GM13976 (cell line): ENCODE data around the gene GTSE1.

Source experiments
- DNase-seq: peaks from one replicate; pipeline ENCODE4 v3.0.0; 2012; ENCODE audit warnings: low spot score
- in situ Hi-C: fragments of 300-500 bp; cut with MboI; formaldehyde crosslinking; loops from one replicate; pipeline ENCODE4 v1.12.0; 2022; ENCODE audit warnings: low sequenced_read_pairs, mixed read lengths, inconsistent platforms; ENCODE audit not compliant: unreplicated experiment
- TF ChIP-seq, protein P1 (sequence below): IDR thresholded peaks from 2 replicates; pipeline ENCODE4 v1.5.1; 2012; ENCODE audit warnings: borderline replicate concordance, mild to moderate bottlenecking; ENCODE audit not compliant: insufficient read depth; ENCODE audit errors: extremely low read depth, missing control alignments, control extremely low read depth

Gene GTSE1

DNA sequence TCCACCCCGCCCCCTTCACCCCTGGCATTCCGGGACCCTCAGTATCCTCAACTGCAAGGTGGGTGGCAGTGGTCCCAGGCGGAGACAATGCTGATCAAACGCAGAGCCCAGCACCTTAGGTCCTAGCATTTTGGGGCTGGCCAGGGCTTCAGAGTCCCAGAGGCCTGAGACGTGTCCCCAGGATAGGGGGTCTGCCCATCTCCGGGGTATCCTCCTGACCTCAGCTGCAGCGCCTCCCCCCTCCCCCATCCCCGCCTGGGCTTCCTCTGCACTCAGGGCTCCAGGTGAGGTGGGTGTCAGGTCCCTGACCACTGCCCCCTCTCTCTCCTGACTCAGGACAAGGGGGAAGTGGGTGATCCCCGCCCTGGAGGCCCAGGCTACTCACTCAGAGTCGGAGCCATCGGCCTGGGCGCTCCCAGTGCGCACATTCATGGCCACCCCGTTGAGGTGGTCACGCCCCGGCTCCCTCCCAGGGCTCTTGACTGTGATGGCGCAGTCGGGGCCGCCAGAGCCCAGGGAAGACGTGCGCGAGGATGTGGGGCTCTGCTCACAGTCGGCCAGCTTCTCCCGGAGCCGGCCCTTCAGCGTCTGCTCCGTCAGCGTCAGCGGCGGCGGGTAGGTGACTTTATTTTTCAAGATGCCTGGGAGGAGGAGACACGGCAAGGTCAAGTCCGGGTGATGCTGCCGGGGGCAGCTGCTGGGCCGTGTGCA, 67.1 kb downstream of the GTSE1 start:
- no peak for DNase-seq
- TF ChIP-seq, protein P1, sequence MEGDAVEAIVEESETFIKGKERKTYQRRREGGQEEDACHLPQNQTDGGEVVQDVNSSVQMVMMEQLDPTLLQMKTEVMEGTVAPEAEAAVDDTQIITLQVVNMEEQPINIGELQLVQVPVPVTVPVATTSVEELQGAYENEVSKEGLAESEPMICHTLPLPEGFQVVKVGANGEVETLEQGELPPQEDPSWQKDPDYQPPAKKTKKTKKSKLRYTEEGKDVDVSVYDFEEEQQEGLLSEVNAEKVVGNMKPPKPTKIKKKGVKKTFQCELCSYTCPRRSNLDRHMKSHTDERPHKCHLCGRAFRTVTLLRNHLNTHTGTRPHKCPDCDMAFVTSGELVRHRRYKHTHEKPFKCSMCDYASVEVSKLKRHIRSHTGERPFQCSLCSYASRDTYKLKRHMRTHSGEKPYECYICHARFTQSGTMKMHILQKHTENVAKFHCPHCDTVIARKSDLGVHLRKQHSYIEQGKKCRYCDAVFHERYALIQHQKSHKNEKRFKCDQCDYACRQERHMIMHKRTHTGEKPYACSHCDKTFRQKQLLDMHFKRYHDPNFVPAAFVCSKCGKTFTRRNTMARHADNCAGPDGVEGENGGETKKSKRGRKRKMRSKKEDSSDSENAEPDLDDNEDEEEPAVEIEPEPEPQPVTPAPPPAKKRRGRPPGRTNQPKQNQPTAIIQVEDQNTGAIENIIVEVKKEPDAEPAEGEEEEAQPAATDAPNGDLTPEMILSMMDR: no peak
- in situ Hi-C loops: no loop called here

DNA sequence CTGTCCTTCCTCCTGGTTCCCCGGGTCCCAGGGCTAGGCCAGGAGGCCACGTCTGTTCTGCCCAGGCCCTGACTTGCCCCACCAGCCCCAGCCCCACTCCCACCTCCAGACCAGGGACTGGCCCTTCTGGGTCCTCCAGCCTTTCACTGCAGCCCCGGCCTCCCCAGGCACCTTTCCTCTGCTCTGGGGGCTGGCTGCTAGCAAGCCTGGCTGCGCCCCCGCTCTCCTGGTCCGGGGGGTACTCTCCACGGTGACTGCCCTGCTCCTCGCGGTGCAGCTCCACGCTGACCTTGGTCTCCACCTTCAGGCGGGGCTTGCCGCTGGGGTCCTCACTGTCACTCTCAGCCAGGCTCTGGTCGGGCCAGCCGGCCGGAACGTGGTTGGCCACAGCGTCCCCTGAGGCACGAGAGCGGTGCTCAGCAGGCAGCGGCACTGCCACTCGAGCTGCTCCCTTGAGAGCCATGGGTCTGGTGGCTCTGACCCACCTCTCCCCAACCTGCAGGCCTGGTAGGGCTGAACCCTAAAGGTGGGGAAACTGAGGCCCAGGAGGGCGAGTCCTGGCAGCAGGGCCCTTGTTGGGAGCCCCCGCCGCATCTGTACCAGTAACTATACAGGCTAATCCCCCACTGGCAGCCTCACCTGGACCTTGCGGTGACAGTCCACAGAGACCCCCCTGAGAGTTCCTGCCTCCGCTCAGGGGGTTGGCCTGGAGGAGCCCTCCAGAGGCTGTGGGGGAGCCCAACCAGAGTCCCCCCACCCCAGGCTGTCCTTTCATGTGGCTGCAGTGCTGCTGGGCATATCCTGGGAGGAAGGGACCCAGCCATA, 67.9 kb downstream of the GTSE1 start:
- TF ChIP-seq, protein P1: no peak
- in situ Hi-C loops: no loop called here
- no peak for DNase-seq

DNA sequence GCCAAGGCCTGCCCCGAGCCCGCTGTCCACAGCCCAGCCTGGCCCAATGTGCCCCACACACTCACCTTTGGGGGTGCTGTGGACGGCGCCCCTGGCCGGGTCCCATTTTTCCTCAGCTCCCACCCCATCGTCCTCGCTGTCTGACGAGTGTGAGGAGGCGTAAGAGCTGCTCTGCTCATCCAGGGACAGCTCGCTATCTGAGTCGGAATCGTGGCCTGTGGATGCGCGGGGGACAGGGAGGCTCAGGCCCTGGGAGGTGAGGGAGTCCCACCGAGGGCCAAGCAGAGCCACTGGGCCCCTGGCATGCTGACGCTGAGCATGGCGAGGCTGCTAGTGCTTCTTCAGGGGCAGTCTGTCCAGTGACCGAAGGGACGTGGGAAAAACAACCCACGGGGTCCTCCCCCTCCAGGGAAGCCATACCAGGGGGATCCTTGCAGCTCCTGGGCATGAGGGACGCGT, 68.5 kb downstream of the GTSE1 start:
- TF ChIP-seq, protein P1: no peak
- in situ Hi-C loops: no loop called here
- no peak for DNase-seq

DNA sequence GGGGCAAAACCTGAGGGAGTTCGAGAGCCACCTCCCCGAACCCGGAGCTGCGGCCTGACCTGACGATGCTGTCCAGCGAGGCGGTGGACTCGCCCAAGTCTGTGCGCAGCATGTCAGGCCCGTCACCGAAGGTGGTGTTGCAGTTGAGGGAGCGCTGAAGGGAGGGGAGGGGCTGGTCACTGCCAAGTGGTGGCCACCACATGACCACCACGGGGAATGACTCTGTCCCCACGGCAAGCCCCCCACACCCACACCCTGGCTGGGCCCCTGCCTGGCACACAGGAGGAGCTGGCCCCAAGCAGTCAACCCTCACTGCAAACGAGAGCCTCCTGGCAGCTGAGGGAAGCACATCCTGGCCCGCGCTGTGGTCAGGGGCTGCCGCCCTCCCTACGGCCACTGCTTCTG, 69.7 kb downstream of the GTSE1 start:
- no peak for DNase-seq
- TF ChIP-seq, protein P1: no peak
- in situ Hi-C loops: no loop called here

DNA sequence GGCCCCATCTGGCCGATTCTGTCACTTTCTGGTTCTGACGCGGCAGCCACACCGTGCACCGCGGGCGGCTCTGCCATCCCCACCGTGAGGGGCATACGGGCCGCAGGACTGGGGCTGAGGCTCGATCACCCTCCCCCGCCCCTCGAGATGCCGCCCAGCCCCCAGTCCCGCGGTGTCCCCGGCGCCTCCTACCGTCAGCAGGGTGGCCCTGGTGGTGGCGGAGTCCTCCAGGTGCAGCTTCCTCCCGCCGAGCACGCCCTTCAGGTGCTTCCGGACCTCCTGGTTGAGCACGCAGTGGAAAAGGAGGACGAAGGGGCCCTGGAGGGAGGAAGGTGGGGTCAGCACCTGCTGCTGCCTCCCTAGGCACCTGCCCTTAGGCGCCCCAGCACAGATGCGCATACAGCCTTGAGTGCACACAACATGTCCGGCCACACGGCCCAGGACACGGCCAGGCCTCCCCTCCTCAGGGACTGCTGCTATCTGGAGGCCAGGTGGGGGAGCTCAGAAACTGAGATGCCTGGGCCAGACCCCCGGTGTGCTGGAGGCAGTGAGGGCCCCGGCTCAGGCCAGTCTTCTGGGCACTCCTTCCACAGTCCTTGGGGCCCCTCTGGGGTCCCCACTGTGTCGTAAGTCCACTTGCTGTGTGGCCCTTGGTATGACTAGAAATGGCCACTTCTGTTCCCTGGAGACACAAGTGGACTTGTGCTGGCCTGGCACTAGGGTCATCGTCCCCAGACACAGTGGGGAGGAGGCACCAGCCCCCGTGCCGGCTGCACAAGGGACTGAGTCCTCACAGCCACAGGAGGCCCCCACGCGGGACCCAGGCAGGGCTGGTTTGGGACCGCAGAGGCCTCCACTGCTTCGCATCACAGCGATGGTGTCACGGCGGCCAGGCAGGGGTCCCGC, 70.4 kb downstream of the GTSE1 start:
- in situ Hi-C loops: no loop called here
- TF ChIP-seq, protein P1: no peak
- DNase-seq: peak; percentile 63

DNA sequence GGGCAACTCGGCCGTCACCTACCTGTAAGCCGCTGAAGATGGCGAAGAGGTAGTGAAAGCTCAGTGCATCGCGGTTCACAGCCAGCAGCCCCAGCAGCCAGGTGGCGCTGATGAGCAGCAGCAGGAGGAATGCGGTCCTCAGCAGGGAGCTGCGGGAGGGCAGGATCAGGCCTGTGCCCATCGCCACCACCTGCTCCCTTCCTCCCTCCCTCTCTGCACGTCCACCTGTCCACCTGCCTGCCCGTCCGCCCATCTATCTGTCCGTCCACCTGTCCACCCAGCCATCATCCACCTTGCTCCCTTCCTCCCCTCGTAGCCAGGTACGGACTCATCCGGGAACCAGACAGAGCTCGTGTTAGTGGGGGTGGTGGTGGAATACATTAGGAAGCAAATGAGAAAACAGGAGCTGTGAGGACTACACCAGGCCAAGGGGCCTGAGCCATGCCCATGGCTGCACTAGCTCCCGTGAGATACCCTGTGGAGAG, 71.1 kb downstream of the GTSE1 start:
- TF ChIP-seq, protein P1: peak; percentile 98
- in situ Hi-C loops: no loop called here
- DNase-seq: peak; percentile 93
